SK-N-SH treated with all-trans-retinoic acid at 6 μM for 48 hours (cell line): ENCODE results near the gene PHACTR2.

Experiments
- ATAC-seq: fragments of 200-7000 bp; cut with Tn5 transposase; 3 replicates; pipeline ENCODE4 v1.9.1; 2020; ENCODE audit warnings: mild to moderate bottlenecking, moderate library complexity
- ARNTL ChIP-seq: fragments of 450-650 bp; formaldehyde crosslinking; IDR thresholded peaks from 2 replicates; pipeline ENCODE4 v1.5.0; 2020; ENCODE audit warnings: low read depth, mild to moderate bottlenecking, moderate library complexity, borderline replicate concordance
- CREB5 ChIP-seq: fragments of 250-450 bp; sonication (Bioruptor Pico); IDR thresholded peaks from 2 replicates; pipeline ENCODE4 v1.5.1; 2020; ENCODE audit warnings: low read depth, mild to moderate bottlenecking, moderate library complexity
- CSDC2 ChIP-seq: fragments of 250-450 bp; sonication (Bioruptor Pico); IDR thresholded peaks from 2 replicates; pipeline ENCODE4 v1.5.0; 2020; ENCODE audit warnings: mild to moderate bottlenecking, moderate library complexity
- CSRNP3 ChIP-seq: fragments of 250-450 bp; sonication (Bioruptor Pico); IDR thresholded peaks from 2 replicates; pipeline ENCODE4 v1.5.1; 2021; ENCODE audit warnings: mild to moderate bottlenecking, moderate library complexity
- ISL1 ChIP-seq: fragments of 250-450 bp; sonication (Bioruptor Pico); IDR thresholded peaks from 2 replicates; pipeline ENCODE4 v2.1.2; 2022; ENCODE audit warnings: mild to moderate bottlenecking, moderate library complexity
- OSR1 ChIP-seq: fragments of 250-450 bp; sonication (Bioruptor Pico); IDR thresholded peaks from 2 replicates; pipeline ENCODE4 v1.8.0; 2022; ENCODE audit warnings: moderate library complexity, mild to moderate bottlenecking, inconsistent platforms
- PATZ1 ChIP-seq: fragments of 250-450 bp; sonication (Bioruptor Pico); IDR thresholded peaks from 2 replicates; pipeline ENCODE4 v1.8.0; 2020; ENCODE audit warnings: mild to moderate bottlenecking, moderate library complexity, borderline replicate concordance
- POU6F1 ChIP-seq: fragments of 250-450 bp; sonication (Bioruptor Pico); IDR thresholded peaks from 2 replicates; pipeline ENCODE4 v1.8.0; 2021; ENCODE audit warnings: low read depth, mild to moderate bottlenecking, moderate library complexity, borderline replicate concordance
- PPARA ChIP-seq: fragments of 250-450 bp; sonication (Bioruptor Pico); IDR thresholded peaks from 2 replicates; pipeline ENCODE4 v1.5.0; 2020; ENCODE audit warnings: mild to moderate bottlenecking, borderline replicate concordance
- RARB ChIP-seq: fragments of 250-450 bp; sonication (Bioruptor Pico); IDR thresholded peaks from 2 replicates; pipeline ENCODE4 v1.8.0; 2021; ENCODE audit warnings: mild to moderate bottlenecking, moderate library complexity
- SNAI2 ChIP-seq: fragments of 250-450 bp; sonication (Bioruptor Pico); IDR thresholded peaks from 2 replicates; pipeline ENCODE4 v1.5.0; 2020; ENCODE audit warnings: mild to moderate bottlenecking, moderate library complexity
- TCF4 ChIP-seq: fragments of 250-450 bp; sonication (Bioruptor Pico); IDR thresholded peaks from 2 replicates; pipeline ENCODE4 v1.8.0; 2021; ENCODE audit warnings: mild to moderate bottlenecking, moderate library complexity, borderline replicate concordance
- TOX ChIP-seq: fragments of 250-450 bp; sonication (Bioruptor Pico); IDR thresholded peaks from 2 replicates; pipeline ENCODE4 v1.8.0; 2021; ENCODE audit warnings: mild to moderate bottlenecking, moderate library complexity, borderline replicate concordance
- TSHZ2 ChIP-seq: fragments of 250-450 bp; sonication (Bioruptor Pico); IDR thresholded peaks from 2 replicates; pipeline ENCODE4 v1.5.0; 2020; ENCODE audit warnings: mild to moderate bottlenecking, moderate library complexity
- ZC3H10 ChIP-seq: fragments of 250-450 bp; sonication (Bioruptor Pico); IDR thresholded peaks from 2 replicates; pipeline ENCODE4 v1.5.1; 2021; ENCODE audit warnings: mild to moderate bottlenecking, moderate library complexity
- ZFP3 ChIP-seq: fragments of 250-450 bp; sonication (Bioruptor Pico); IDR thresholded peaks from 2 replicates; pipeline ENCODE4 v1.5.0; 2020; ENCODE audit warnings: mild to moderate bottlenecking, moderate library complexity
- ZFP30 ChIP-seq: fragments of 450-650 bp; formaldehyde crosslinking; IDR thresholded peaks from 2 replicates; pipeline ENCODE4 v1.5.0; 2022; ENCODE audit warnings: mild to moderate bottlenecking, moderate library complexity
- ZNF565 ChIP-seq: fragments of 450-650 bp; formaldehyde crosslinking; conservative IDR thresholded peaks from 2 replicates; pipeline ENCODE4 v1.5.0; 2020; ENCODE audit warnings: low read depth, mild to moderate bottlenecking, moderate library complexity
- ZNF70 ChIP-seq: fragments of 450-650 bp; formaldehyde crosslinking; IDR thresholded peaks from 2 replicates; pipeline ENCODE4 v1.5.0; 2020; ENCODE audit warnings: mild to moderate bottlenecking, moderate library complexity
- ZNF8 ChIP-seq: fragments of 450-650 bp; formaldehyde crosslinking; IDR thresholded peaks from 2 replicates; pipeline ENCODE4 v1.5.0; 2020; ENCODE audit warnings: mild to moderate bottlenecking, moderate library complexity

Gene PHACTR2

GRCh38 chr6:143766185-143766553, 88.4 kb downstream of the PHACTR2 start:
- no peak for TF ChIP-seq ZNF565 (CRISPR knock-in tag)
- ATAC-seq = no peak

GRCh38 chr6:143767433-143767832, 89.7 kb downstream of the PHACTR2 start:
- ATAC-seq = no peak
- no peak for TF ChIP-seq POU6F1 (CRISPR knock-in tag)
- no peak for TF ChIP-seq ZNF70 (CRISPR knock-in tag)
- no peak for TF ChIP-seq ARNTL
- no peak for TF ChIP-seq TSHZ2 (CRISPR knock-in tag)
- TF ChIP-seq PPARA (CRISPR knock-in tag) = no peak
- TF ChIP-seq ZFP30 = no peak
- no peak for TF ChIP-seq ZC3H10
- TF ChIP-seq TOX (CRISPR knock-in tag) = no peak
- TF ChIP-seq CREB5 (CRISPR knock-in tag) = no peak
- TF ChIP-seq ZNF8 = no peak
- TF ChIP-seq SNAI2 = no peak
- TF ChIP-seq CSRNP3 (CRISPR knock-in tag) = no peak
- TF ChIP-seq ZNF565 (CRISPR knock-in tag) = no peak
- no peak for TF ChIP-seq ISL1 (CRISPR knock-in tag)
- no peak for TF ChIP-seq PATZ1 (CRISPR knock-in tag)
- no peak for TF ChIP-seq ZFP3 (CRISPR knock-in tag)
- no peak for TF ChIP-seq RARB (CRISPR knock-in tag)
- no peak for TF ChIP-seq OSR1 (CRISPR knock-in tag)
- no peak for TF ChIP-seq TCF4 (CRISPR knock-in tag)

- no peak for ATAC-seq
- no peak for TF ChIP-seq ARNTL
- no peak for TF ChIP-seq CSDC2 (CRISPR knock-in tag)
- TF ChIP-seq ZNF70 (CRISPR knock-in tag) = no peak
- no peak for TF ChIP-seq ZFP3 (CRISPR knock-in tag)
- no peak for TF ChIP-seq ISL1 (CRISPR knock-in tag)
- no peak for TF ChIP-seq CREB5 (CRISPR knock-in tag)
- TF ChIP-seq CSRNP3 (CRISPR knock-in tag) = no peak
- no peak for TF ChIP-seq OSR1 (CRISPR knock-in tag)
- TF ChIP-seq ZNF8 = no peak
- TF ChIP-seq ZNF565 (CRISPR knock-in tag) = no peak
- no peak for TF ChIP-seq ZC3H10
- TF ChIP-seq RARB (CRISPR knock-in tag) = no peak
- no peak for TF ChIP-seq ZFP30
- TF ChIP-seq PATZ1 (CRISPR knock-in tag) = no peak
Observed at GRCh38 chr6:143772116-143773086, 94.6 kb downstream of the PHACTR2 start.
